Heart right ventricle (tissue), 16 donors: Measurements from ENCODE around the gene XKR7. TPM values are rescaled to one million over a fixed set of nuclear protein-coding genes. Genes with fewer than 3 reads are reported as not detected.

Experiments
- ATAC-seq, 8 donors: fragments of 200-7000 bp; cut with Tn5 transposase; one replicate each; pipeline ENCODE4 v1.9.1; 2020; ENCODE audit warnings: mild to moderate bottlenecking in 8 of 8, moderate library complexity in 8 of 8, moderate number of reproducible peaks in 1 of 8
- DNase-seq, 2 donors: peaks; one replicate each; pipeline ENCODE4 v3.0.0-alpha.2; 2020
- H3K27ac ChIP-seq, 10 donors: fragments of 200-600 bp; sonication (generic) in 2 of 10; one replicate each; pipeline versions ENCODE4 v1.5.0 to v1.8.0; 2020 to 2022; ENCODE audit warnings: mild to moderate bottlenecking in 3 of 10
- H3K27me3 ChIP-seq, 7 donors: fragments of 200-600 bp; one replicate each; pipeline ENCODE4 v1.8.0; 2021 to 2022; ENCODE audit warnings: mild to moderate bottlenecking in 2 of 7
- H3K36me3 ChIP-seq, 9 donors: fragments of 200-600 bp; sonication (generic) in 1 of 9; one replicate each; pipeline versions ENCODE4 v1.5.0 to v1.8.0; 2020 to 2022; ENCODE audit warnings: mild to moderate bottlenecking in 2 of 9
- H3K4me1 ChIP-seq, 9 donors: fragments of 200-600 bp; sonication (generic) in 1 of 9; one replicate each; pipeline versions ENCODE4 v1.5.0 to v1.8.0; 2020 to 2022; ENCODE audit warnings: mild to moderate bottlenecking in 4 of 9
- H3K4me3 ChIP-seq, 10 donors: fragments of 200-600 bp; sonication (generic) in 2 of 10; one replicate each; pipeline versions ENCODE4 v1.5.0 to v1.8.0; 2020 to 2022; ENCODE audit warnings: mild to moderate bottlenecking in 7 of 10, moderate library complexity in 2 of 10
- H3K9me3 ChIP-seq, 11 donors: fragments of 200-600 bp in 10 of 11; sonication (generic) in 2 of 11; one replicate each; pipeline versions ENCODE4 v1.5.0 to v1.8.0; 2013 to 2022; ENCODE audit warnings: mild to moderate bottlenecking in 2 of 11, control low read depth in 1 of 11, moderate library complexity in 1 of 11
- CTCF ChIP-seq, 9 donors: fragments of 200-600 bp; sonication (generic) in 2 of 9; IDR thresholded peaks; one replicate each; pipeline versions ENCODE4 v1.5.0 to v1.8.0; 2021 to 2022; ENCODE audit warnings: antibody characterized with exemption in 9 of 9, mild to moderate bottlenecking in 5 of 9, moderate library complexity in 1 of 9
- WGBS, 2 donors: extraction: QIAGEN DNeasy Blood & Tissue Kit; methylation state at CpG; one replicate each; pipeline ENCODE4 v1.1.7; 2013; ENCODE audit warnings: inconsistent platforms in 1 of 2; 5-methylcytosine and 5-hydroxymethylcytosine counted together
- intact Hi-C, 10 donors: fragments of 100-400 bp; cut with DNase I; formaldehyde crosslinking; loops; one replicate each; pipeline versions ENCODE4 v1.11.1 to v1.14.2; 2022
- polyA plus RNA-seq, 2 donors: library from polyadenylated mRNA; stranded (reverse); fragments of 200-250 nt; gene quantifications; one replicate each; pipeline ENCODE4 v1.2.3, GENCODE V29; 2013
- total RNA-seq, 10 donors: library from RNA; stranded (reverse); fragmentation: NEBNext Ultra II Directional in 3 of 10; extraction: Animal tissue kit (Norgen Biotek cat#: 25700) in 3 of 10; gene quantifications; one replicate each; pipeline versions ENCODE4 v1.2.1 to v1.2.4, GENCODE V29; 2021 to 2023
- donor health status: Arrhythmogenic right ventricular cardiomyopathy.
- donor health status: ischemic (EF 13 %, LVEDD 7.1; RV severe dilation, severe dysfunction).
- donor health status: healthy with polysubstance abuse.
- donor health status: DM: no; HTN: yes; CAD: no.
- donor health status: DM: no; HTN: no; CAD: no.
- donor health status: ischemic (EF 25% LVEDD 6.9; RV normal size, moderate dysfunction).
- donor health status: ischemic (EF 25% LVEDD 5.7; RV mildly dilated, moderate dysfunction).
- donor health status: healthy.
- donor health status: DM: yes; HTN: yes; CAD: no.
- donor health status: Ischemic cardiomyopathy.
- donor health status: ischemic (EF 35%, LVEDD 5.7; RV mildly dilated, moderate dysfunction).
- donor health status: nonischemic (EF 11% LVEDD 7.7; RV severe dilation, severe dysfunction).
- donor health status: DM: yes; HTN: yes; CAD: no.
- donor health status: PGD.
- donor health status: ischemic (EF 29% LVEDD 5.4; RV normal size, mild dysfunction).
- donor health status: nonischemic (EF 23%, LVEDD 6.1; RV moderate dilation, normal function).

The XKR7 gene
- total and polyA plus RNA-seq, 12 donors, result not detected

GRCh38 chr20:32019156-32019510, 51.2 kb downstream of the XKR7 start:
- intact Hi-C loops, result no loop called here
- H3K27ac ChIP-seq, result peak overlapping the region in 6 of 10 donors; percentile 2 to 65 (median 52)
- peaks cover 0 to 34% (median 0%) of the 10 kb centered on the region in 9 donors for H3K36me3 ChIP-seq
- peak overlapping the region in 9 of 10 donors; percentile 34 to 63 (median 56) for H3K4me3 ChIP-seq
- peaks cover 0 to 98% (median 49%) of the 10 kb centered on the region in 7 donors for H3K27me3 ChIP-seq
- peak in 1 of 8 donors; percentile 27 for ATAC-seq
- WGBS, 2 donors, result 0 to 1% methylated on average over 17 to 42 of the region's 42 CpGs
- TF ChIP-seq CTCF (IDR thresholded peaks at IDR 0.05), result peak in 2 of 9 donors; percentile 15 to 24
- H3K9me3 ChIP-seq, result no peaks in the 10 kb centered on the region
- H3K4me1 ChIP-seq, result peaks cover 0 to 44% (median 18%) of the 10 kb centered on the region in 9 donors
- no peak for DNase-seq

GRCh38 chr20:32019563-32020463, 51.9 kb downstream of the XKR7 start:
- H3K4me1 ChIP-seq, result peaks cover 0 to 41% (median 14%) of the 10 kb centered on the region in 9 donors
- ATAC-seq (no peak), DNase-seq (no peak)
- H3K4me3 ChIP-seq, result peak overlapping the region in 8 of 10 donors; percentile 34 to 63 (median 57)
- intact Hi-C loops, result loop anchor here in 2 of 10 donors (10.0 kb wide), 2 partner anchors 55 to 65 kb away; partner anchors contain the start of genes PDRG1 (in 1 of the 2) and XKR7 (in 1 of the 2)
- peaks cover 0 to 38% (median 0%) of the 10 kb centered on the region in 9 donors for H3K36me3 ChIP-seq
- no peak for TF ChIP-seq CTCF (IDR thresholded peaks at IDR 0.05)
- H3K27ac ChIP-seq, result peak overlapping the region in 3 of 10 donors; percentile 2 to 64 (median 45)
- peaks cover 0 to 96% (median 53%) of the 10 kb centered on the region in 7 donors for H3K27me3 ChIP-seq
- 35 to 42% methylated on average over 11 of the region's 11 CpGs for WGBS, 2 donors
- H3K9me3 ChIP-seq, result no peaks in the 10 kb centered on the region

- Histone ChIP-seq H3K4me3 (no peak overlapping the region), H3K27me3 (peaks cover 0 to 84% (median 54%) of the 10 kb centered on the region in 7 donors), H3K4me1 (peaks cover 0 to 28% (median 14%) of the 10 kb centered on the region in 9 donors), H3K9me3 (no peaks in the 10 kb centered on the region), H3K27ac (no peak overlapping the region), H3K36me3 (peaks cover 0 to 50% (median 0%) of the 10 kb centered on the region in 9 donors)
- ATAC-seq (no peak), DNase-seq (no peak)
- no peak for TF ChIP-seq CTCF (IDR thresholded peaks at IDR 0.05)
- WGBS, 2 donors, result 81 to 83% methylated on average over 4 of the region's 4 CpGs
- intact Hi-C loops, result loop anchor here in 2 of 10 donors (10.0 kb wide), 2 partner anchors 56 to 66 kb away; partner anchors contain the start of genes PDRG1 (in 1 of the 2) and XKR7 (in 1 of the 2)
Measured at GRCh38 chr20:32021091-32021490, 53.1 kb downstream of the XKR7 start.

GRCh38 chr20:32024683-32025295, 56.8 kb downstream of the XKR7 start:
- no peak for DNase-seq
- ATAC-seq, result no peak
- H3K36me3 ChIP-seq, result peaks cover 0 to 68% (median 0%) of the 10 kb centered on the region in 9 donors
- H3K27me3 ChIP-seq, result peaks cover 0 to 48% (median 35%) of the 10 kb centered on the region in 7 donors
- no peak overlapping the region for H3K27ac ChIP-seq
- intact Hi-C loops, result loop anchor here in 2 of 10 donors (10.0 kb wide), 2 partner anchors 60 to 70 kb away; partner anchors contain the start of genes PDRG1 (in 1 of the 2) and XKR7 (in 1 of the 2)
- peaks cover 0 to 10% (median 2%) of the 10 kb centered on the region in 9 donors for H3K4me1 ChIP-seq
- H3K9me3 ChIP-seq, result no peaks in the 10 kb centered on the region
- no peak for TF ChIP-seq CTCF (IDR thresholded peaks at IDR 0.05)
- no peak overlapping the region for H3K4me3 ChIP-seq
- 89 to 94% methylated on average over 6 of the region's 6 CpGs for WGBS, 2 donors
